ENCODE measurements around the gene CCDC197. TPM values are rescaled to one million over a fixed set of nuclear protein-coding genes. Genes with fewer than 3 reads are reported as not detected.

CCDC197 gene
- total RNA-seq, 1 donor from 2014 or later: 1.3 TPM

DNA sequence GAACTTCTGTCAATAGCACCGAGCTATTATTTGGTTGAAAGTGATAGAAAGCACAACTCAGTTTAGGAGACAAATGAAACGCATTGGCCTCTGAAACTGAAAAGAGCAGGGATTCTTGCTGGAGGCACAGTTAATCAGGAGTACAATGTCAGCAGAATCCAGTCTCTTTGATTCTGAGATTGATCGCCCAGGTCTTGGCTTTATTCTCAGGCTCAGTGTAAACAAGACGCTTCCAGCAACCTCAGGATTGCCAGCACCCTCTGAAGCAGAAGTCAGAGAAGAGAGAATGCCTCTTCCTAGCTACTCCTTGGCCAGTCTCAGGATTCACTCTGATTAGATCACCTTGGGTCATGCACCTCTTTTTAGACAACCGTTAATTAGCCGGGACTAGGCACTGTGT lies 17.3 kb downstream of the CCDC197 start:
- intact Hi-C loops (cut with DNase I): no loop called here
- no peak for ATAC-seq (ENCODE audit: poor library complexity)
- no peak for DNase-seq

DNA sequence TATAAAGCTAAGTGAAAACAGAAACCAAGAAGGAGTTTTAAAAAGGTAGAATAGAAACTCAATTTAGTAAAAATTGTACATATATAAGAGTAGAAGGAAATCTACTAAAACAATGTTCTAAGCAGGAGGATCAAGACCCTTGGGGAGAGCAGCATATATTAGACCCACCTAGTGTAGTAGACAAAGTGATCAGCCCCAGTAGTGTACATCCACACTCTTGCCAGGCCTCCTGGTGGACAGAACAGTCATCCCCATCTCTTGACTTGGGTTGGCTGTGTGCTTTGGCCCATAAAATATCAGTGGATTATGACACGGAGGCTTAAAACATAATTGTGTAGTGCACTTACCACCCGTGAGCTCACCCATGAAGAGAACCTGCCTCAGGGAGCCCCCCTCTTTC lies 18.1 kb downstream of the CCDC197 start:
- DNase-seq (no peak), ATAC-seq (ENCODE audit: poor library complexity) (no peak)
- intact Hi-C loops (cut with DNase I): no loop called here

DNA sequence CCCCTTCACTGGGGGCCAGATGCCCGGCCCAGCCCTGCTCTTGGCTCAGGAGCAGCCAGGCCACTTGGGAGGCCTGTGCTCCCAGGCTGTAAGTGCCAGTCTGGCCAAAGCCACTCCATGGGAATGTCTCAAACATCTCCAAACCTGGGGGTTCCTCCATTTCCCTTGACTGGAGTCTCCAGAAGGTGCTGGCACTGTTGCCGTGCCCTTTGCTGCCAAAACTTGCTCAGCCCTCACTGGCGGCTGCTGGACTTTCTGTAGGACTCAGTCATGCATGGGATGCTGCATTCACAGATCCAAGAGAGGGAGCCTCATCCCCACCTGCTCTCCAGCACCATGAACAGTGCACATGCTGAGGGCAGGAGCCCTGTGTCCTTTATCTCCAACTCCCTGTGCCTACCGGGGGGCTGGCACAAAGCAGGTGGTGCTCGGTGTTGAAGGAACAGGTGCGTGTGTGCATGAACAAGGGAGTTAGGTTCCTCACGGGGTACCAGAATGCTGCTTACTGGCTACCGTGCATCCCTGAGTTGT lies 19.4 kb downstream of the CCDC197 start:
- intact Hi-C loops (cut with DNase I): no loop called here
- no peak for DNase-seq
- no peak for ATAC-seq (ENCODE audit: poor library complexity)

DNA sequence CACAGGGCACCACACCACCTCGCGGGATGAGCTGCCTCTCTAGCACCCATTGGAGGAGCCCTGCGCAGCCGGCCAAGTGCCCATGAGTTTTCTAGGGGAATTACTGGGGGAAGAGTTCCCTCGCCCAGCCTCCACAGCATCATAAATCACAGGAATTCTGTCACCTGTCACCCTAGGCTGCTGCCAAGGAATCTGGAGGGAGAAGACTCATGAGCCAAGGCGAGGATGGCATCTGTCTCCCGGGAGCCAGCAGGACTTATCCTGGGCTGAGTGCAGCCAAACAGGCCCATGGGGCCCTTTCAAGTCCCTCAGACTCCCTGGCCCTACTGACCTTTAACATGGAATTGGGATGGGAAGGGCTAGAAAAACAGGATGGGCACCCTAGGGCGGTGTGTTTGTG lies 21.2 kb downstream of the CCDC197 start:
- DNase-seq (no peak), ATAC-seq (ENCODE audit: poor library complexity) (no peak)
- intact Hi-C loops (cut with DNase I): no loop called here

DNA sequence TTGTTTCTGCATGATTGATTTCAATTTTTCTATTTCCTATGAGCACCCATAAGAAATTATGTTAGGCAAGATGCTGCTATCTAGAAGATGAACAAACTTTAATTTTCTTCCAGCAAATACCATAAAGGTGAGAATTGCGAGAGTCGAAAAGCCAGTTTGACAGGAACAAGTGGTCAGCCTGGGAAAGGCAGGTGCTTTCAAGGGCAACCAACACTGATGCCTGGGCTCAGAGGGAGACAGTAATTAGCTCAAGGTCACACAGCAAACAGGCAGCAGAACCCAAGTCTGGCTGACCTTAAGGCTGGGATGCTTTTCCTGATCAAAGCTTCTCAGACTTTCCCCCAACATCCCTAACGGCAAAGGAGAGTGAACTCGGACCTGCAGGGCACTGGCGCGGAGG lies 22.2 kb downstream of the CCDC197 start:
- intact Hi-C loops (cut with DNase I): no loop called here
- DNase-seq (no peak), ATAC-seq (ENCODE audit: poor library complexity) (no peak)

DNA sequence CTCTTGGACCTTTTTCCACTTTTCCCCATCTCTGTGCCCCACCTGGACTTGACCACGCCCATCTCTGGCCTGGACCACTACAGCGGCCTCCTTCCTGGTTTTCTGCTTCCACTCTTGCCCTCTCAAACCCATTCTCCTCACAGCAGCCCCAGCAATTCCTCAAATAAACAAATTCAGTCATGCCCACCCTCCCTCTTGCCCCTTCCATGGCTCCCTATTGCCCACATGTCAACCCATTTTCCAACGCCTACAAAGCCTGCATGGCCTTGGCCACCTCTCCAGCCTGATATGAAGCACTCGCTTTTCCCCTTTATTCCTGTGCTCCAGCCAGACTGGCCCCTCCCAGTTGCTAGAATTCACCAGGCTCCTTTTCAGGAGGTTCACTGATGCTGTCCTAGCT lies 23.2 kb downstream of the CCDC197 start:
- no peak for ATAC-seq (ENCODE audit: poor library complexity)
- DNase-seq: no peak
- intact Hi-C loops (cut with DNase I): no loop called here

DNA sequence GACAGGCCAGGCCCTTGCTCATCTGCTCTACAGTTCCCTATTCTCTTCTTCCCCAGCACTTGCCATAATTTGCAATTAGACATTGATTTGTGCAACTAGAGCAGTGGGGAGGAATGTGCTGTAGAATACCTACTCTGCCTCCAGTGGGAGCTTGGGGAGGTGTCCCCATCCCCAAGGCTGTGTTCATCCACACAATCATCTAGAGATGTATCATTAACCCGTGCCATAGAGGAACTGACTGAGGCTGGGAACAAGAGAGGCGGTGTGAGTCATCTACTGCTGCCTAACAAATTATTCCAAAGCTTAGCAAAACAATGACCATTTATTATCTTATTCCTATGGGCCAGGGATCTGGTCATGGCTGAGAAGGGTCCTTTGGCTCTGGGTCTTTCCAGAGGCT lies 23.9 kb downstream of the CCDC197 start:
- intact Hi-C loops (cut with DNase I): no loop called here
- DNase-seq (no peak), ATAC-seq (ENCODE audit: poor library complexity) (no peak)

DNA sequence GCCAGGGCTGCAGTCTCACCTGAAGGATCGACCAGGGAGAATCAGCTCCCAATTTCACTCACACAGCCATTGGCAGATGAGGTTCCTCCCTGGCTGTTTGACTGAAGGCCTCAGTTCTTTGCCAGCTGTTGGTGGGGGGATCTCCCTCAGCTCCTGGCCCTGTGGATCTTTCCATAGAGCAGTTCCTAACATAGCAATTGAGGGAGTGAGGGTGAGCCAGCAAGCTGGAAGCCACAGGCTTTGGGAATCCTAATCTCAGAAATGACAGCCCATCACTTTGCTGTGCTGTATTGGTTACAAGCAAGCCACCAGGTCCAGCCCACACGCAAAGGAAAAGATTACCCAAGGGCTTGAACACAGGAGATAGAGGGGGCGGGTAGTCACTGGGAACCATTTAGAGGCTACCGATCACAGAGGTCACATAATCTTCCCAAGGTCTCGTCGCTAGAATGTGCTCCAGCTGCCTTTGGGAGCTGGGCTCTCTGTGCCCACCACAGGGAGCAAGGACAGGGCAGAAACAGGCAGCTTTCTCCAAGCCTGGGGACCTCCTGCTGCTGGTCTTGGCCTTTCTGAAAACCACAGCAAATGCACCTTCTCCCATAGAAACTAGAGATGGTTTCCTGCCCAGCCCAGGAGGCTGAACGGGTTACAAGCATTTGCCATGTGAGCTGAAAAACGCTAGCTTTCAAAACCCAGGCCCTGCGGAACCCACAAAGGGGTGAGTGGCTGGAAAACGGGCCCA lies 24.5 kb downstream of the CCDC197 start:
- DNase-seq (no peak), ATAC-seq (ENCODE audit: poor library complexity) (no peak)
- intact Hi-C loops (cut with DNase I): no loop called here

DNA sequence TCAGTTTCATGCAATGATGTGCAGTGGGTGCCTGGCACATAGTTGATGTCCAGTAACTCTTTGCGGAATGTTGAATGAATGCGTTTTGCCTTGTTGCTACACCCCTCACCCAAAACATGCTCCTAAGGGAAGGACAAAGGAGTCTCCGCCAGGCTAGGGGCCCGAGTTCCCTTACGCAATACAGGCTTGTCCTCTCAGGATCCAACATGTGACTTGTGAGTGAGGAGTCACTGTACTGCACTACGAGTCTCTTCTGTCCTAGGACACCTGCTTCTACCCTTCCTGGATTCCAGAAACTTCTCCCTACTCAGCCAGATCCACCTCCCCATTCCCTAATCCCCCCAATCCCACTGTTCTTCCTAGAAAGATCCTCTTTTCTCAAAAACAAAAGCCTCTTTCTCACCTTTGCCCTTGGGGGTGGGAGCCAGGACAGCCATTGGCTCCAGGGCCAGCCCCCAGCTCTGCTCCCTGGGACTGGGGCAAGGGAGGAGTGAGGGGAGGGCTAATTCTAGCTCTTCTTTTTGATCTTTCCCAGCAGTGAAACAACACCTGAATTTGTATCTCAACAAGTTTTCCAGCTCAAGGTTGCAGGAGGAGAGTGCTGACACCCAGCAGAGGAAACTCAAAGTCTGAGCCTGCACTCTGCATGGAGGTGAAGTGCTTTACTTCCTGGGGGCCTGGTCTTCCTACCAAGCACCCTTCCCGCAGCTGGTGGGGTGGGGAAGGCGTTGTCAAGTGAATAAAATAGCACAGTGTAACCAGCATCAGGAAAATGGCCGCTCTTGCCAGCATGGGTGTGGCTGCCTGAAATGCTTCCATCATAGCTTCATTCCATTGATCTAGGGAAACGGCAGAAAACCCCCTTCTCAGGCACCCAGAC lies 25.7 kb downstream of the CCDC197 start:
- intact Hi-C loops (cut with DNase I): no loop called here
- no peak for ATAC-seq (ENCODE audit: poor library complexity)
- no peak for DNase-seq

DNA sequence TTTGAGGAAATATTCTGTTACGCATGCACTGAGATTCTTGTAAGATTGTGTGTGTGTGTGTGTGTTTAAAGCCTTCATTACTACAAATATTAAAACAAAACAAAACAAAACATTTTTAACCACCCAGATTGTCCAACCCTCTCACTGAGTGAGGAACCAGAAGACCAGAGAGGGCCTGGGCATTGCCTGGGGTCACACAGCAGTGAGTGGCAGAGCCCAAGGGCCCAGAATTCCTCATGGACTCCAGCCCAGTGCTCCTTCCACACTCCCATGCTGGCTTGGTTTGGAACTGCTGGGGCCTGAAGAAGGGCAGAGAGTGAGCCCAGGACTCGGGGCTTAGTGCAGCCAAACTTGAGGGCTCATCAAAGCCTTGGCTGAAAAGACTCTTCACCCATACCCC lies 27.4 kb downstream of the CCDC197 start:
- ATAC-seq (ENCODE audit: poor library complexity): no peak
- intact Hi-C loops (cut with DNase I): no loop called here
- DNase-seq: no peak

DNA sequence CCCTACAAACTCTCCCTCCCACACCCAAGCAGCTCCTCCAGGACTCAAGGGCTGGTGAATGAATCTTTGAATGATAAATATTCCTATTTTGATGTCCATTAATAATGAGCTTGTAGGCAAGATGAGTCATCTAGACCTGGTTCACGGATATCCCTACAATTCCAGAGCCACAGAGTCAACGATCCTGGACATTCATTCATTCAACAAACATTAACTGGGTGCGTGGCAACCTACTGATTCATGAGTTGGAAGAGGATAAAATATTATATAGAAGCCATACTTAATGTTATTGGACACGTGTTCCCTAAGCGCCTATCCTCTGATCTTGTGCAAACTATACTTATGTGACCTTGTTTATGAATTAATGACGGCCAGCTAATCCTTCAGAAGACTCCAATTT lies 28.6 kb downstream of the CCDC197 start:
- intact Hi-C loops (cut with DNase I): no loop called here
- no peak for DNase-seq
- no peak for ATAC-seq (ENCODE audit: poor library complexity)

DNA sequence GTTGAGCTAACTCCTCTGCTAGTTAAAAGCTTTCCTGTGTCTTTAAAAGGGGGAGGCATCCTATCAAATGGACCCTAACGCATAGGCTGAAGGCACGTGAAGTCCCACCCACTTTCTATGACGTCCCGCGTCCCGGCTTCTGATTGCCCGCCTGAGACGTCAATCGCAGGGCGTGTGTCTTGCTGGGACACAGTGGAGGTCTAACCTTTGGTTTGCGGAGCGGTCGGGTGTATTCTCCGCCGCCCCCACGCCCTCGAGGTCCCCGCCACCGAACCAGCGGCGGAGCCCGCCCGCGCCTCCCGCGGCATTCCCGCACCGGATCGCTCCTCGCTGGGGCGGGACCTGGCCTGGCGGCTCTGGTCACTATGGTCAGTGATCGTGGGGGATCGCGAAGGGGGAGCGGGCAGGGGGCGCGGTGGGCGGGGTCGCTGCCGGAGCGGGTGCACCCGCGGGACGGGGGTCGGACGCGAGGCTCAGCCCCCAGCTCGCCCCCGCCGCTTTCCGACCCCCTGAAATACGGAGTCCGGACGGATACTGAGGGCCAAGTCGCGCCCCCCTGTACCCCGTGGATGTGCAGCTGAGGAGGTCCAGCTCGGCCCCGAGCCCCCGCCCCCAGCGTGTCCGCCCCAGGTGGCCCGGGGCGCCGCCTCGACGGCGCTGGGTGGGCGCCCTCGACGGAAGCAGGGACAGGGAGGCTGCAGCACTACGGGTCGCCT lies 29.2 kb downstream of the CCDC197 start, which contains the start of gene OTUB2:
TSS of gene OTUB2 (plus strand) at position 168 of the 716 bp plus-strand sequence. CDS start at position 366, 198 bp downstream.
- ATAC-seq (ENCODE audit: poor library complexity) (peak; percentile 99), DNase-seq (peak; percentile 99)
- intact Hi-C loops (cut with DNase I): no loop called here

DNA sequence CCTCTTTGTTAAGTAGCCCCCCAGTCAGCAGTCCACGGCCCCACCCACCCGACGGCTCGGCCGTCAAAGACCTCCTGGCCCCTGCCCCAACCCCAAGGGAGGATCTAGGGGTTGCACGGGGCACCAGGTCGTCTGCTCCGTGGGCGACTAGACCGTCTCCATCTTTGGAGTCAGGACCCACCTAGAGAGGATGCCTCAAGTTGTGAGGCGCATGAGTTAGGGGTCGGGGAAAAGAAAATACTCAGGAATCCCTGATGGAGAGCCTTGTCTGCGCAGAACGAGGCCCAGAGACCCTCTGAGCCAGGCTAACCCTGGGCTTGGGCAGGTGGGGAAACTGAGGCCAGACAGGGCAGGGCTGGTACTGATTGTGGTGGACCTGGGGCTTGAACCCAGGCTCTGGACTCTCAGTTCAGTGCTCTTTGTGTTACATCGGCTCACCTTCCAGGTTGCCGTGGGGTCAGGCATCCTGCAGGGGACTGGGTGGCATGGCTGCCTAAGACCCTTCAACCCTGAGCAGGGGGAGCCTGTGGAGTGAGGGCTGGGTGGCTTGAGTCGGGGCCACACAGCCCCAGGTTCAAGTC lies 29.9 kb downstream of the CCDC197 start:
- intact Hi-C loops (cut with DNase I): no loop called here
- no peak for ATAC-seq (ENCODE audit: poor library complexity)
- no peak for DNase-seq

DNA sequence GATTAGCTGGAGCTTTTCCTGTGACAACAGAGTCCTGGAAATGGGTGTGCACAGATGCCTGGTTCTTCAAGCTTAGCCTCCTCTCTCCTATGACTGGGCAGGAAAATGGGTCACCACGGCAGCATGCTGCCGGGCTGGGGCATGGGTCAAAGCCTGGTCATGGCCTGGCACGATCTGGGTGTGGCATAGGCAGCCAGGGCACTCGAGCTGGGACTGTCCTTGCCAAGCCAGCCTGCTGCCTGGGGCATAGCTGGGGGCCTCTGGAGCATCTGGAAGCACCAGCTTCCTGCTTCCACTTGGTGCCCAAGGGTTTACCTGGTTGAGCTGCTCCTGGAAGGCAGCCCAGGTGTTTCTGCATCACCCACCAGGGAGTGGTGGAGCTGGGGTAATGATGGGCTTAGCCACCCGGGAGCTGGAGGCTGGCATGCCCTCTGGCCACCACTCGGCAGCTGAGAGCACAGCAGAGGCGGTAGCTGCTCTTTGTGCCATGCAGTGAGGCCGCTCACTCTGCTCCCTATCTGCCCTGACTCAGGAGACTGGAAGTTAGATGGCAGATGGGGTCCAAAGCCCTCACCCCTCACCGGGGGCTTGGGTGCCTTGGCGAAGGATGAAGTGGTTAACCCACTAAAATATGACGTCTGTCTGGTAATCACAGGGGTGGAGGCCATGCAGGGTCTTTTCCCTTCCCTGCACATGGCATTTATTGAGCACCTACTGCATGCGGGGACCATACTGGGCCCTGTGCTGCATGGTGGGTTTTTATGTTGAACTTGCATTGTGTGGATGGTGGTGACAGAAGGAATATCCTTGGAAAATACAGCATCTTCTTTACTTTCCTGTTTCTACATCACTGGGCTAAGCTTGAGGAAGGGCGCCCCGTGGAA lies 30.7 kb downstream of the CCDC197 start:
- intact Hi-C loops (cut with DNase I): no loop called here
- no peak for ATAC-seq (ENCODE audit: poor library complexity)

DNA sequence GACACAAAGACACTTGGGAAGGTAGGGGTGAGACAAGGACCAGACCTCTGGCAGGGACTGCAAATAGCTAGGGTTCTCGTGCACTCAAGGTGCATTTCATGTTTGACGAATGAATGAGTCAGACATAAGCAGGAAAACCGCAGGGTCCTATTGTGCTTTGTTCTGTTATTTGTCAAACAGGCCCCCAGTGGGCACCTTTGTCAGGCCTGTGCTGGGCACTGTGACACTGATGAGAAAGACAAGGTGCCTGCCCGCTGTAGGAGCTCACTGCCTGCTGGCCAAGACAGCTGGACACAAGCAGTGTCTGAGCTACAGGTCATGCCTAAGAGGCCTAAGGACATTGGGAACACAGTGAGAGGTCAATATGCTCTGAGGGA lies 31.3 kb downstream of the CCDC197 start:
- ATAC-seq (ENCODE audit: poor library complexity) (no peak), DNase-seq (no peak)
- intact Hi-C loops (cut with DNase I): no loop called here

More for the DNA sequence above, 30.7 kb downstream of the CCDC197 start:
- DNase-seq: no peak

DNA sequence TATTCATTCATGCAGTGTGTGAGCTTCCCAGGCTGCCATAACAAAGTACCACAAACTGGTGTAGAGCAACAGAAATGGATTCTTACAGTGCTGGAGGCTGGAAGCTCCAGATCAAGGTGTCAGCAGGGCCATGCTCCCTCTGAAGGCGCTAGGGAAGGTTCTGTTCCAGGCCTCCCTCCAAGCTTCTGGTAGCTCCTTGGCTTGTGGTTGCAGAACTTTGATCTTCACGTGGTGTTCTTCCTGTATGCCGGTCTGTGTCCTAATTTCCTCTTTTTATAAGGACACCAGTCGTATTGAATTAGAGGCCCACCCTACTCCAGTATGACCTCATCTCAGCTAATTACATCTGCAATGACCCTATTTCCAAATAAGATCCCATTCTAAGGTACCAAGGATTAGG lies 32.2 kb downstream of the CCDC197 start:
- ATAC-seq (ENCODE audit: poor library complexity): no peak
- intact Hi-C loops (cut with DNase I): no loop called here

DNA sequence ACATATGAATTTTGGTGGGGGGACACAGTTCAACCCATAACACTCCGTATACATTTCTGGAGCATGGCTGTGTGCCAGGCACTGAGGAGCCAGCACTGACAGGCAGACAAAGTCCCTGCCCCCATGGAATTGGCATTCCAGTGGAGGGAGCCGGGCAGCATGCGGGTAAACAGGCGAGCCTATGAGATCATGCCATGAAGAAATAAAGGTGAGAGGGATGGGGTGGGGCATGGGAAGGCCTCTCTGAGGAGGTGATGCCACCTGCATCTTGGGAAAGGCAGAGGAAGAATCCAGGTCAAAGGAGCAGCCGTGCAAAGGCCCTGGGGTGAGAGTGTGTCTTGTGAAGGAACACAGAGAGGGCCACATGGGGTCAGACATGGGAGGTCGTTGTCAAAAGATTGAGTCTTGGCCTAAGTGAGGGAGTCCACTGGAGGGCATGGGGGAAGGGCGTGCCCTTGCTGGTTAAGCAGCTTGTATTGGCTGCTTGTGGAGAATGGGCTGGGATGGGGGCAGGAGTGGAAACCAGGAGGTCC lies 32.6 kb downstream of the CCDC197 start:
- DNase-seq: no peak
- intact Hi-C loops (cut with DNase I): no loop called here
- no peak for ATAC-seq (ENCODE audit: poor library complexity)

More for the DNA sequence above, 32.2 kb downstream of the CCDC197 start:
- DNase-seq: no peak

DNA sequence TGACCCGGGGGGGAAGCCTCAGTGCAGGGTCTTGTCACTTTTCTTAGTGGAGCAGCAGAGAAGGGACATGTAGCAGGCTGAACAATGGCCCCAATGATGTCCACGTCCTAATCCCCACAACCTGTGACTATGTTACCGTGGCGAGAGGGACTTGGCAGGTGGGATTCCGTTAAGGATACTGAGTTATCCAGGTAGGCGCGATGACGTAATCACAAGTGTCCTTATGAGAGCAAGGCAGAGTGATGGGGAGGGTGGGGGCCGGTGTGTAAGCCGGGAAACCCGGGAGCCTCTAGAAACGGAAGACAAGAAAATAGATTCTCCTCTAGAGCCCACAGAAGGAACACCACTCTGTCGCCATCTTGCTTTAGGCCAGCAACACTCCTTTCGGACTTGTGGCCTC lies 33.5 kb downstream of the CCDC197 start:
- ATAC-seq (ENCODE audit: poor library complexity): no peak
- intact Hi-C loops (cut with DNase I): no loop called here
- no peak for DNase-seq

Measured in Right ventricle myocardium superior (tissue), 1 donor.